ENCODE results near the gene CDCA7.
"Not testable (repeated sequence)": the region's sequence is repeated elsewhere in the genome, so short reads cannot be mapped to it uniquely, and the experiment has no call there.

CDCA7 gene

GRCh38 chr2:173354582-173355131 is at the start of gene CDCA7:
CDCA7 (plus strand) TSS chr2:173354872; CDS start chr2:173354964, 92 bp downstream.
- peak; percentile 88 for DNase-seq

GRCh38 chr2:173305303-173305702 is 49.4 kb upstream of the CDCA7 start:
- DNase-seq = no peak

- DNase-seq = no peak
Observed at GRCh38 chr2:173307293-173307692, 47.4 kb upstream of the CDCA7 start.

GRCh38 chr2:173309370-173309769 is 45.3 kb upstream of the CDCA7 start:
- not testable (repeated sequence) for DNase-seq

- DNase-seq = no peak
Observed at GRCh38 chr2:173311844-173312606, 42.6 kb upstream of the CDCA7 start.

GRCh38 chr2:173323371-173323770 is 31.3 kb upstream of the CDCA7 start:
- no peak for DNase-seq

GRCh38 chr2:173326806-173327205 is 27.9 kb upstream of the CDCA7 start:
- DNase-seq = no peak

GRCh38 chr2:173327421-173327820 is 27.3 kb upstream of the CDCA7 start:
- DNase-seq = no peak

GRCh38 chr2:173333003-173333402 is 21.7 kb upstream of the CDCA7 start:
- DNase-seq = not testable (repeated sequence)

GRCh38 chr2:173339807-173340206 is 14.9 kb upstream of the CDCA7 start:
- DNase-seq = no peak

GRCh38 chr2:173343921-173344320 is 10.8 kb upstream of the CDCA7 start:
- no peak for DNase-seq

GRCh38 chr2:173346035-173346434 is 8.6 kb upstream of the CDCA7 start:
- no peak for DNase-seq

GRCh38 chr2:173347305-173348168 is 7.1 kb upstream of the CDCA7 start:
- DNase-seq = no peak

GRCh38 chr2:173349287-173349686 is 5.4 kb upstream of the CDCA7 start:
- no peak for DNase-seq

GRCh38 chr2:173350383-173350782 is 4.3 kb upstream of the CDCA7 start:
- no peak for DNase-seq

- DNase-seq = no peak
Observed at GRCh38 chr2:173351879-173352278, 2.8 kb upstream of the CDCA7 start.

GRCh38 chr2:173353556-173353955 is 1.1 kb upstream of the CDCA7 start:
- DNase-seq = no peak

GRCh38 chr2:173354073-173354581 is 545 bp upstream of the CDCA7 start:
- DNase-seq = no peak

GRCh38 chr2:173355132-173355865 is 627 bp downstream of the CDCA7 start:
- peak; percentile 77 for DNase-seq

- no peak for DNase-seq
Observed at GRCh38 chr2:173355866-173356508, 1.3 kb downstream of the CDCA7 start.

- DNase-seq = no peak
Observed at GRCh38 chr2:173357346-173357745, 2.7 kb downstream of the CDCA7 start.

GRCh38 chr2:173358616-173359015 is 3.9 kb downstream of the CDCA7 start:
- no peak for DNase-seq

Data from activated CD8-positive, alpha-beta memory T cell treated with anti-CD3 and anti-CD28 coated beads for 24 hours (primary cell).